Endodermal cell (in vitro differentiated cells): ENCODE measurements around the gene FBXW7. TPM values are rescaled to one million over a fixed set of nuclear protein-coding genes. Genes with fewer than 3 reads are reported as not detected.

Experiments used
- DNase-seq: peaks from one replicate; pipeline ENCODE4 v3.0.0-alpha.2; 2017
- H3K27ac ChIP-seq: 2 replicates; pipeline ENCODE4 v1.5.1; 2013; ENCODE audit warnings: mild to moderate bottlenecking, low read depth, low read length, moderate library complexity
- H3K27me3 ChIP-seq: 2 replicates; pipeline ENCODE4 v1.6.1; 2013; ENCODE audit warnings: mild to moderate bottlenecking, low read length, moderate library complexity; ENCODE audit not compliant: insufficient read depth, control insufficient read depth, poor library complexity, severe bottlenecking
- H3K36me3 ChIP-seq: 2 replicates; pipeline ENCODE4 v1.7.0; 2013; ENCODE audit warnings: mild to moderate bottlenecking, low read length, moderate library complexity; ENCODE audit not compliant: control insufficient read depth, insufficient read depth
- H3K4me1 ChIP-seq: one replicate; pipeline ENCODE4 v1.7.0; 2013; ENCODE audit warnings: low read length; ENCODE audit not compliant: control insufficient read depth, insufficient read depth
- H3K4me3 ChIP-seq: 2 replicates; pipeline ENCODE4 v1.5.1; 2013; ENCODE audit warnings: mild to moderate bottlenecking, low read length, moderate library complexity
- H3K9ac ChIP-seq: 2 replicates; pipeline ENCODE4 v1.6.1; 2013; ENCODE audit warnings: mild to moderate bottlenecking, low read length, moderate library complexity; ENCODE audit not compliant: poor library complexity, severe bottlenecking; ENCODE audit errors: extremely low read depth
- H3K9me3 ChIP-seq: 2 replicates; pipeline ENCODE4 v1.6.1; 2013; ENCODE audit warnings: mild to moderate bottlenecking, low read length, moderate library complexity; ENCODE audit not compliant: control insufficient read depth
- H3K27ac Mint-ChIP-seq: 2 replicates; pipeline ENCODE4 v1.8.0; 2020; ENCODE audit warnings: mixed read lengths
- H3K27me3 Mint-ChIP-seq: 2 replicates; pipeline ENCODE4 v1.8.0; 2021; ENCODE audit warnings: mild to moderate bottlenecking, mixed read lengths; ENCODE audit not compliant: insufficient read depth
- H3K36me3 Mint-ChIP-seq: 2 replicates; pipeline ENCODE4 v1.8.0; 2020; ENCODE audit warnings: low read depth, mixed read lengths
- H3K4me1 Mint-ChIP-seq: 2 replicates; pipeline ENCODE4 v1.8.0; 2020; ENCODE audit warnings: mixed read lengths
- H3K4me3 Mint-ChIP-seq: 2 replicates; pipeline ENCODE4 v1.8.0; 2020; ENCODE audit warnings: mild to moderate bottlenecking, moderate library complexity, mixed read lengths
- H3K9me3 Mint-ChIP-seq: 2 replicates; pipeline ENCODE4 v1.8.0; 2020; ENCODE audit warnings: mild to moderate bottlenecking, mixed read lengths
- CTCF ChIP-seq: fragments of 200-600 bp; sonication (generic); conservative IDR thresholded peaks from 2 replicates; pipeline ENCODE4 v1.5.0; 2021; ENCODE audit warnings: antibody characterized with exemption, mild to moderate bottlenecking
- WGBS, 2 experiments: methylation state at CpG; one replicate each; pipeline versions ENCODE4 v1.1.5 to v1.1.7; 2013; ENCODE audit warnings: missing lambda C conversion rate in 2 of 2, mixed read lengths in 1 of 2; ENCODE audit not compliant: insufficient coverage in 1 of 2, insufficient read length in 1 of 2; 5-methylcytosine and 5-hydroxymethylcytosine counted together
- total RNA-seq, 2 donors: library from RNA; stranded (reverse); fragmentation: NEBNext Ultra II Directional in 1 of 2; extraction: Animal tissue kit (Norgen Biotek cat#: 25700) in 1 of 2; gene quantifications; 2 replicates in 1 of 2; 3 replicates in 1 of 2; pipeline ENCODE4 v1.2.1, GENCODE V29; 2021

FBXW7 gene
- total RNA-seq, 2 donors from 2014 or later: 34.3 to 34.4 TPM

- Histone ChIP-seq H3K36me3 (no peaks in the 10 kb centered on the region), H3K9ac (no peak overlapping the region), H3K27me3 (no peaks in the 10 kb centered on the region), H3K27ac (no peak overlapping the region), H3K9me3 (no peaks in the 10 kb centered on the region), H3K4me3 (no peak overlapping the region), H3K4me1 (no peaks in the 10 kb centered on the region)
- TF ChIP-seq CTCF: no peak
- Mint-ChIP-seq H3K4me1 (no peaks in the 10 kb centered on the region), H3K4me3 (no peak overlapping the region), H3K27ac (no peak overlapping the region), H3K9me3 (no peaks in the 10 kb centered on the region), H3K27me3 (no peaks in the 10 kb centered on the region), H3K36me3 (peaks cover 7% of the 10 kb centered on the region)
- WGBS, 2 experiments: 92 to 94% methylated on average over 4 of the region's 4 CpGs
- no peak for DNase-seq
These were observed 27.5 kb downstream of the FBXW7 start for GRCh38 chr4:152508386-152508785.

GRCh38 chr4:152503653-152504290 lies 32.1 kb downstream of the FBXW7 start:
- no peak for TF ChIP-seq CTCF
- Histone ChIP-seq H3K27ac (no peak overlapping the region), H3K4me3 (no peak overlapping the region), H3K9ac (no peak overlapping the region), H3K4me1 (no peaks in the 10 kb centered on the region), H3K36me3 (no peaks in the 10 kb centered on the region), H3K9me3 (no peaks in the 10 kb centered on the region), H3K27me3 (no peaks in the 10 kb centered on the region)
- DNase-seq: no peak
- Mint-ChIP-seq H3K4me1 (peaks cover 5% of the 10 kb centered on the region), H3K4me3 (no peak overlapping the region), H3K27me3 (no peaks in the 10 kb centered on the region), H3K9me3 (no peaks in the 10 kb centered on the region), H3K27ac (no peak overlapping the region), H3K36me3 (peaks cover 7% of the 10 kb centered on the region)

GRCh38 chr4:152501846-152502536 lies 33.9 kb downstream of the FBXW7 start:
- H3K27ac Mint-ChIP-seq: no peak overlapping the region
- peaks cover 7% of the 10 kb centered on the region for H3K36me3 Mint-ChIP-seq
- Histone ChIP-seq H3K27me3 (no peaks in the 10 kb centered on the region), H3K27ac (no peak overlapping the region), H3K4me3 (no peak overlapping the region), H3K9ac (no peak overlapping the region), H3K9me3 (no peaks in the 10 kb centered on the region), H3K4me1 (no peaks in the 10 kb centered on the region), H3K36me3 (no peaks in the 10 kb centered on the region)
- H3K9me3 Mint-ChIP-seq: no peaks in the 10 kb centered on the region
- TF ChIP-seq CTCF: no peak
- DNase-seq: no peak
- 87% methylated on average over 3 of the region's 3 CpGs; no CpG with 5 or more reads in 1 of the 2 experiments for WGBS, 2 experiments
- no peaks in the 10 kb centered on the region for H3K27me3 Mint-ChIP-seq
- no peak overlapping the region for H3K4me3 Mint-ChIP-seq
- peaks cover 9% of the 10 kb centered on the region for H3K4me1 Mint-ChIP-seq
